GM18517 (cell line): ENCODE measurements around the gene ZNF574.
"Not testable (repeated sequence)": the region's sequence is repeated elsewhere in the genome, so short reads cannot be mapped to it uniquely, and the experiment has no call there.

Experiments
- ATAC-seq: cut with Tn5 transposase; IDR thresholded peaks from one replicate; pipeline ENCODE4 v1.9.1; 2021; ENCODE audit warnings: mild to moderate bottlenecking, moderate library complexity; ENCODE audit not compliant: unreplicated experiment

Gene ZNF574

GRCh38 chr19:42096255-42096837, 20.4 kb downstream of the ZNF574 start:
- ATAC-seq = no peak

- no peak for ATAC-seq
Observed at GRCh38 chr19:42097461-42097860, 21.5 kb downstream of the ZNF574 start.

GRCh38 chr19:42098781-42099180, 22.8 kb downstream of the ZNF574 start:
- ATAC-seq = no peak

- ATAC-seq = no peak
Observed at GRCh38 chr19:42099336-42099925, 23.5 kb downstream of the ZNF574 start.

GRCh38 chr19:42100241-42100640, 24.3 kb downstream of the ZNF574 start:
- ATAC-seq = not testable (repeated sequence)

GRCh38 chr19:42102877-42103276, 26.9 kb downstream of the ZNF574 start:
- no peak for ATAC-seq

GRCh38 chr19:42105368-42105767, 29.4 kb downstream of the ZNF574 start:
- ATAC-seq = no peak

- ATAC-seq = peak; percentile 68
Observed at GRCh38 chr19:42108527-42109389, 32.8 kb downstream of the ZNF574 start.

GRCh38 chr19:42109896-42110295, 33.9 kb downstream of the ZNF574 start:
- no peak for ATAC-seq

- ATAC-seq = no peak
Observed at GRCh38 chr19:42110658-42111057, 34.7 kb downstream of the ZNF574 start.

GRCh38 chr19:42111384-42111783, 35.4 kb downstream of the ZNF574 start:
- ATAC-seq = no peak

- ATAC-seq = no peak
Observed at GRCh38 chr19:42111811-42112210, 35.8 kb downstream of the ZNF574 start.

- peak; percentile 51 for ATAC-seq
Observed at GRCh38 chr19:42113641-42114348, 37.8 kb downstream of the ZNF574 start.

GRCh38 chr19:42114412-42114811, 38.4 kb downstream of the ZNF574 start:
- ATAC-seq = peak; percentile 51

- no peak for ATAC-seq
Observed at GRCh38 chr19:42115219-42115618, 39.3 kb downstream of the ZNF574 start.

- no peak for ATAC-seq
Observed at GRCh38 chr19:42115705-42116104, 39.7 kb downstream of the ZNF574 start.

- no peak for ATAC-seq
Observed at GRCh38 chr19:42116308-42117075, 40.5 kb downstream of the ZNF574 start.

GRCh38 chr19:42117076-42117475, 41.1 kb downstream of the ZNF574 start:
- no peak for ATAC-seq

GRCh38 chr19:42120276-42120980, 44.5 kb downstream of the ZNF574 start:
- ATAC-seq = no peak

GRCh38 chr19:42121036-42121621, 45.2 kb downstream of the ZNF574 start:
- ATAC-seq = no peak
